CD4-positive, alpha-beta T cell treated with Interleukin-12 subunit alpha and Interleukin-12 subunit beta, for 1 hour (primary cell): Measurements from ENCODE around the gene BAIAP2.

Source experiments
- DNase-seq: peaks from one replicate; pipeline ENCODE4 v3.0.0-alpha.2; 2020

Gene BAIAP2

GRCh38 chr17:81163703-81164370 lies 128.9 kb downstream of the BAIAP2 start:
- DNase-seq: no peak

GRCh38 chr17:81164371-81165245 lies 129.7 kb downstream of the BAIAP2 start:
- no peak for DNase-seq

- no peak for DNase-seq
Observed at GRCh38 chr17:81165246-81166032, 130.5 kb downstream of the BAIAP2 start, which contains the start of gene PVALEF. Gene PVALEF (plus strand): TSS chr17:81165507. CDS start chr17:81181227, 15,720 bp downstream.

DNA sequence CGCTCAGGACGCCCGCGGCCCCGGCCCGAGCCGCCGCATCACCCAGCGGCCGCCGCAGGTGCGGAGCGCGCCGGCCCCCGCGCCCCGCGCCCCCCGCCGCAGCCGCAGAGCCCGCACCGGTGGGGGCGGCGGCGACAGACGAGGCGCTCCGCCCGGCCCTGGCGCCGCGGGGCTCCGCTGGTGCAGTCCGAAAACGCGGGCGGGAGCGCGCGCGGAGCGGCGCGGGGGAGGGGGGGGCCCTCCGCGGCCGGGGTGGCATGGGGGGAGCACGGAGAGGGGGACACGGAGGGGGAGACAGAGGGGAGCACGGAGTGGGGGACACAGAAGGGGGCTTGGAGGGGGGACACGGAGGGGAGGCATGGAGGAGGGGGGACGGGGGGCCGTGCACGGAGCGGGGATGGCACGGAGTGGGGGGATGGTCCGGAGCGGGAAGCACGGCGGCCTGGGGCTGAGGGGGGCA lies 131.1 kb downstream of the BAIAP2 start, which contains the start of gene AATK:
Gene AATK, minus strand, starts transcription at position 189 of the 460 bp plus-strand sequence. CDS start 229 bp downstream, outside the sequence.
- DNase-seq: no peak
